Peyer's patch (tissue), 4 donors: ENCODE results near the gene MANBA.

Experiments
- POLR2A ChIP-seq, 2 donors: fragments of 450-650 bp; IDR thresholded peaks; one replicate each; pipeline ENCODE4 v1.5.1; 2017; ENCODE audit warnings: antibody characterized with exemption in 2 of 2, mild to moderate bottlenecking in 2 of 2, moderate library complexity in 2 of 2
- TF ChIP-seq, protein P1 (sequence below), 6 experiments: fragments of 450-650 bp in 4 of 6; fragments of 200-600 bp in 2 of 6; sonication (generic) in 1 of 6; IDR thresholded peaks; one replicate each; pipeline ENCODE4 v1.5.1; 2017 to 2019; ENCODE audit warnings: antibody characterized with exemption in 6 of 6, mild to moderate bottlenecking in 3 of 6, moderate library complexity in 1 of 6

GRCh38 chr4:102601586-102602227 lies 159.1 kb downstream of the MANBA start:
- TF ChIP-seq POLR2A (IDR thresholded peaks at IDR 0.05) = no peak
- TF ChIP-seq, protein P1, sequence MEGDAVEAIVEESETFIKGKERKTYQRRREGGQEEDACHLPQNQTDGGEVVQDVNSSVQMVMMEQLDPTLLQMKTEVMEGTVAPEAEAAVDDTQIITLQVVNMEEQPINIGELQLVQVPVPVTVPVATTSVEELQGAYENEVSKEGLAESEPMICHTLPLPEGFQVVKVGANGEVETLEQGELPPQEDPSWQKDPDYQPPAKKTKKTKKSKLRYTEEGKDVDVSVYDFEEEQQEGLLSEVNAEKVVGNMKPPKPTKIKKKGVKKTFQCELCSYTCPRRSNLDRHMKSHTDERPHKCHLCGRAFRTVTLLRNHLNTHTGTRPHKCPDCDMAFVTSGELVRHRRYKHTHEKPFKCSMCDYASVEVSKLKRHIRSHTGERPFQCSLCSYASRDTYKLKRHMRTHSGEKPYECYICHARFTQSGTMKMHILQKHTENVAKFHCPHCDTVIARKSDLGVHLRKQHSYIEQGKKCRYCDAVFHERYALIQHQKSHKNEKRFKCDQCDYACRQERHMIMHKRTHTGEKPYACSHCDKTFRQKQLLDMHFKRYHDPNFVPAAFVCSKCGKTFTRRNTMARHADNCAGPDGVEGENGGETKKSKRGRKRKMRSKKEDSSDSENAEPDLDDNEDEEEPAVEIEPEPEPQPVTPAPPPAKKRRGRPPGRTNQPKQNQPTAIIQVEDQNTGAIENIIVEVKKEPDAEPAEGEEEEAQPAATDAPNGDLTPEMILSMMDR (IDR thresholded peaks at IDR 0.05) = no peak
